Common myeloid progenitor, CD34-positive (primary cell): ENCODE measurements around the gene EIF2B2.

Experiments used
- CTCF ChIA-PET: fragments of 350-600 bp; sonication (Branson Sonifier 250); formaldehyde crosslinking; loops from one replicate; lab custom pipeline; 2021; ENCODE audit warnings: antibody characterized with exemption; lab: Charles Lee
- POLR2A ChIA-PET: fragments of 350-600 bp; sonication (Branson Sonifier 250); formaldehyde crosslinking; loops from one replicate; lab custom pipeline; 2021; ENCODE audit warnings: antibody characterized with exemption; lab: Charles Lee
- DNase-seq, 3 donors: peaks; one replicate each; pipeline versions ENCODE4 v3.0.0 to v3.0.0-alpha.2; 2013
- H3K27ac ChIP-seq, 2 experiments: 1 replicate in 1 of 2; 2 replicates in 1 of 2; pipeline ENCODE4 v1.7.0; 2013; ENCODE audit warnings: inconsistent platforms in 2 of 2, low read length in 2 of 2, mild to moderate bottlenecking in 2 of 2, low read depth in 1 of 2, moderate library complexity in 1 of 2; ENCODE audit not compliant: severe bottlenecking in 2 of 2, insufficient read depth in 1 of 2, poor library complexity in 1 of 2
- H3K27me3 ChIP-seq, 5 experiments: replicated peaks in 2 of 5; 1 replicate in 3 of 5; 2 replicates in 2 of 5; pipeline versions ENCODE4 v1.6.1 to v1.7.0; 2013; ENCODE audit warnings: low read length in 4 of 5, mild to moderate bottlenecking in 2 of 5, moderate library complexity in 2 of 5, inconsistent platforms in 1 of 5; ENCODE audit not compliant: insufficient read depth in 5 of 5, control insufficient read depth in 4 of 5
- H3K36me3 ChIP-seq, 4 experiments: 1 replicate in 2 of 4; 2 replicates in 2 of 4; pipeline versions ENCODE4 v1.6.1 to v1.7.0; 2013; ENCODE audit warnings: low read length in 3 of 4, control low read depth in 1 of 4, mild to moderate bottlenecking in 1 of 4; ENCODE audit not compliant: control insufficient read depth in 4 of 4, insufficient read depth in 4 of 4
- H3K4me1 ChIP-seq, 4 experiments: 1 replicate in 3 of 4; 2 replicates in 1 of 4; pipeline versions ENCODE4 v1.6.1 to v1.7.1; 2013; ENCODE audit warnings: low read length in 3 of 4, mild to moderate bottlenecking in 3 of 4, control low read depth in 1 of 4, inconsistent platforms in 1 of 4, moderate library complexity in 1 of 4; ENCODE audit not compliant: control insufficient read depth in 4 of 4, insufficient read depth in 4 of 4; ENCODE audit errors: control extremely low read depth in 1 of 4
- H3K4me3 ChIP-seq, 7 experiments: 1 replicate in 4 of 7; 2 replicates in 3 of 7; pipeline versions ENCODE4 v1.5.1 to v1.7.0; 2013; ENCODE audit warnings: mild to moderate bottlenecking in 7 of 7, low read length in 6 of 7, moderate library complexity in 6 of 7, inconsistent platforms in 2 of 7, low read depth in 2 of 7, control low read depth in 1 of 7; ENCODE audit not compliant: insufficient read depth in 4 of 7, control insufficient read depth in 1 of 7; ENCODE audit errors: extremely low read depth in 1 of 7
- H3K9me3 ChIP-seq, 5 experiments: 1 replicate in 4 of 5; 2 replicates in 1 of 5; pipeline versions ENCODE4 v1.6.1 to v1.7.1; 2013; ENCODE audit warnings: low read length in 4 of 5, mild to moderate bottlenecking in 2 of 5, inconsistent platforms in 1 of 5, low read depth in 1 of 5, moderate library complexity in 1 of 5; ENCODE audit not compliant: control insufficient read depth in 4 of 5, insufficient read depth in 2 of 5; ENCODE audit errors: control extremely low read depth in 1 of 5
- WGBS: methylation state at CpG from one replicate; pipeline ENCODE4 v1.1.5; 2013; ENCODE audit not compliant: insufficient coverage; 5-methylcytosine and 5-hydroxymethylcytosine counted together

Gene EIF2B2

DNA sequence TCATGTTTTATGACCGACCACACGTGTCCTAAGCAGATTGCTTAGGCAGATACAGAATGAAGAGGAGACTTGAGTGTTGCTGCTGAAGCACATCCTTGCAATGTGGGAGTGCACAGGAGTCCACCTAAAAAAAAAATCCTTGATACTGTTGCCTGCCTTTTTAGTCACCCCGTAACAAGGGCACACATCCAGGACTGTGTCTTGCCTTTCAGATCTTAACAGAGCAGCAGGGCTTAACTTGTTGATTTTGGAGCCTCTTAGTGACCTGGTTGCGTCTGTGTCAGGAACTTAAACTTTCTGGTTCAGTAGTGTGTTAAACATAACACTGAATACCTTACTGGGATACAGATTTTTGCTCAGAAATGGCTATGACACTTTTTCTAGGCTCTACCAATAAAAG, 6.5 kb downstream of the EIF2B2 start:
- peaks cover 16 to 84% (median 68%) of the 10 kb centered on the region in 4 experiments for H3K36me3 ChIP-seq
- H3K27ac ChIP-seq, result no peak overlapping the region
- WGBS, result 97% methylated on average over 3 of the region's 4 CpGs
- H3K4me3 ChIP-seq, result no peak overlapping the region
- ChIA-PET POLR2A (no interaction called here), CTCF (interaction anchor here (2.5 kb wide), 1 partner anchor 61 kb away, joined by 5 read pairs; no protein-coding TSS in a partner anchor)
- H3K27me3 ChIP-seq, result no peaks in the 10 kb centered on the region
- H3K9me3 ChIP-seq, result no peaks in the 10 kb centered on the region
- H3K4me1 ChIP-seq, result peaks cover 0 to 3% (median 1%) of the 10 kb centered on the region in 4 experiments
- DNase-seq, result no peak

DNA sequence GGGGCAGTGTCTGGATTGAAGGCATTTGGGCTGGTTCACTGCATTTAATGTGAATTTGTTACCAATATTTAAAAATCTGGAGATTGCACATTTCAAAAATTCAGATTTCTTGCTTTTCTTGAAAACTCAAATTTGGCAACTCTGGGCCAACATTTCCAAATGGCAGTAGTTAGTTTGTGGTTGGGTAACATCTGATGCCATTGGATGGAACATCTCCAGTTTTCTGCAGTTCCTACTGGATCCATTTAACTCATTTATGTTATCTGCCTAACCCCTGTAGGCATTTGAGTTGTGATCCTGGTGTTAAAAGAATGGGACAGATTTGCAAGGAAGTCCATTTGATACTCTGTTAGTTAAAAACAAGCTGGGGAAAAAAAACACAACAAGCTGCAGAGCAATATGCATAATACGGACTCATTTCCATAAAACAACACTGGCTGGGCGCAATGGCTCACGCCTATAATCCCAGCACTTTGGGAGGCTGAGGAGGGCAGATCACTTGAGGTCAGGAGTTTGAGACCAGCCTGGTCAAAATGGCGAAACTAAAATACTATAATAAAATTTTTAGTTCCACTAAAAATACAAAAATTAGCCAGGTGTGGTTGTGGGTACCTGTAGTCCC, 7.9 kb downstream of the EIF2B2 start:
- CTCF ChIA-PET, result no interaction called here
- H3K4me1 ChIP-seq, result no peaks in the 10 kb centered on the region
- no peak for DNase-seq
- H3K27me3 ChIP-seq, result no peaks in the 10 kb centered on the region
- peaks cover 16 to 89% (median 76%) of the 10 kb centered on the region in 4 experiments for H3K36me3 ChIP-seq
- no peak overlapping the region for H3K4me3 ChIP-seq
- WGBS, result 100% methylated on average over 2 of the region's 4 CpGs
- no peak overlapping the region for H3K27ac ChIP-seq
- H3K9me3 ChIP-seq, result no peaks in the 10 kb centered on the region
- POLR2A ChIA-PET, result no interaction called here

DNA sequence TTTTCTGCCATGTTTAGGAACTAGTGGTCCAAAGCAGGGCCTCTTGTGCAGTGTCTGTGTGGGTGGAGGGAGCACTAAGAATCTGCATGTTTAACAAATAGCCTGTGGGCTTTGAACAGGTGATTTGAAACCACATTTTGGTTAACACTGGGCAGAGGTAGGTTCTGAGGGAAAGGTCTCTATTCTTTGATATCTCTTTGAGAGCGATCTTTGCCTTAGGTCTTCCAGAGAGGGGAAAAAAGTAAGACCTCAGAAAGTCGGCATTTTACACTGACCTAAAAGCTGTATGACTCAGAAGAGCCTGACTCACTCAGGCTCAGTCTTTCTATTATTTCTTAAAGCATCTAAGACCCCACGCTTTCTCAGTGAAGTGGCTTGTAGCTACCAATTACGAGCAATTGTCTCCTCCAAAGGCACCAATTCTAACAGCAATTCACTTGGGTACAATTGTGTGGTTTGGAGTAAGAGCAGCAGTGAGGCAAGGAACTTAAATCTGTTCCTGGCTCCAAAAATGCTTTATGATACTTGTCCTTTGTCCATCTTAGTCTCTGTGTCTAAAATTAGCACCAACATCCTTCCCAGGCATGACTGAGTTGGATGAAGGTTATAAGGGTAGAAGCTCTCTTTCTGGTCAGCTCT, 8.8 kb downstream of the EIF2B2 start:
- no peaks in the 10 kb centered on the region for H3K4me1 ChIP-seq
- peaks cover 14 to 89% (median 75%) of the 10 kb centered on the region in 4 experiments for H3K36me3 ChIP-seq
- no peak overlapping the region for H3K27ac ChIP-seq
- ChIA-PET POLR2A (no interaction called here), CTCF (no interaction called here)
- no peaks in the 10 kb centered on the region for H3K27me3 ChIP-seq
- DNase-seq, result no peak
- H3K4me3 ChIP-seq, result no peak overlapping the region
- WGBS, result 100% methylated on average over 3 of the region's 4 CpGs
- no peaks in the 10 kb centered on the region for H3K9me3 ChIP-seq

DNA sequence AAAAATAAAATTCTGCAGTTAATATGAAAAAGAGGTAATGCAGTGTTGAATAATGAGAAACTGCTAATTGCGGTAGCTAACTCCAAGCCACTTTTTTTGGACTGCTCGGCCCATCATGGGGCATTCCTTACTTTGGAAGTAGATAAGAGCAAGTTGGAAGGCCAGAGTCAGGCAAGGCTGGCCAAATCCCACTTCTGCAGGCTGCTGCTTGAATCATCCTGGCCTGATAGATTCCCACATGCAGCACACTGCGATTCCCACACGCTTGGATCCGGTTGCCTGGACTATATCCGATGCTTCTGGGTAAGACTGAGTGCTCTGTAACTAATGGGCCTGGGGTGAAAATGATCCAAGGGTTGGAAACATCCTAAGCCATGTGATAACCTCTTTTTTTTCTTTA, 10.6 kb downstream of the EIF2B2 start:
- no peaks in the 10 kb centered on the region for H3K9me3 ChIP-seq
- no peaks in the 10 kb centered on the region for H3K27me3 ChIP-seq
- peaks cover 11 to 84% (median 70%) of the 10 kb centered on the region in 4 experiments for H3K36me3 ChIP-seq
- H3K4me3 ChIP-seq, result no peak overlapping the region
- ChIA-PET CTCF (interaction anchor here (1.0 to 1.1 kb wide), 3 partner anchors 10 to 13 kb away, joined by 3 to 4 read pairs (median 3); partner anchors contain the start of gene EIF2B2), POLR2A (no interaction called here)
- DNase-seq, result no peak
- H3K4me1 ChIP-seq, result no peaks in the 10 kb centered on the region
- WGBS, result 100% methylated on average over 2 of the region's 6 CpGs
- H3K27ac ChIP-seq, result no peak overlapping the region

DNA sequence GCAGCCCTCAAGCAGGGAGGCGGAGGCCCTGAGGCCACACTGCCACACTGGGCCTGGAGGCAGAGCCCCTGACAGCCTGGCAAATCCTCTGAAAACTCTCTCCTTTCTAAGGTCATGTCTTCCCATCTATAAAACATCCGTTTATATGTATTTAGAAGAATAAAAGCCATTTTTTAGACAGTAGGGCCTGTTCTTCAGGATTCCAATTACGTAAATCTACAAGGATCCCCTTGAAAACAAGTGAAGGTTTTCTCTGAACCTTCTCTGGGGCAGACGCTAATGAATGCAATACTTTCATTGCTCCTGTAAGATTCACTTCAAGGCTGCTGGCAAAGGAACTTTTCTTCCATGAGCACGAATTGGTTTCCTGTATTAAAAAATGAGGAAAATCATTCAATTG, 12.8 kb downstream of the EIF2B2 start:
- Histone ChIP-seq H3K36me3 (peaks cover 5 to 81% (median 65%) of the 10 kb centered on the region in 4 experiments), H3K4me3 (no peak overlapping the region), H3K9me3 (no peaks in the 10 kb centered on the region), H3K27me3 (no peaks in the 10 kb centered on the region), H3K27ac (no peak overlapping the region), H3K4me1 (no peaks in the 10 kb centered on the region)
- DNase-seq, result no peak
- CTCF ChIA-PET, result interaction anchor here (1.3 to 1.6 kb wide), 2 partner anchors 8 to 10 kb away, joined by 4 to 5 read pairs; no protein-coding TSS in a partner anchor
- 98% methylated on average over 3 of the region's 5 CpGs for WGBS
- POLR2A ChIA-PET, result no interaction called here

DNA sequence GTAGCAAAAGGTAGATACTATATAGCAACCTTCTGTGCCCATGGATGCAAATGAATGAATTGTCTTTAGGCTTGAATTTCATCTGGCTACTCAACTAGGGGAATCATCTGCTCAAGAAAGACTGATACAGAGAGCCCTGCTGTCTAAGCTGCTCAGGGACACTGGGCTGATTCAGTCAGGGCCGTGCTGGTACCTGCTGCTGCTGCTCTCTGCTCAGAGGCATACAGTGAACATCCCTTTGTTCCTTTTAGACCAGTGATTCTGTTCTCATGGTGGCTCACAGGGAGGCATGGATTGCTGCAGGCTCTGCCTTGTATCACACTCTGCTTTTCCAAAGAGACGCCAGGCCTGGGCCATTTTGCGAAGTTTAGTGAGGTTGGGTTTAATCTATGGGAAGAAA, 14.1 kb downstream of the EIF2B2 start:
- peaks cover 5 to 79% (median 58%) of the 10 kb centered on the region in 4 experiments for H3K36me3 ChIP-seq
- DNase-seq, result no peak
- POLR2A ChIA-PET, result no interaction called here
- H3K4me3 ChIP-seq, result no peak overlapping the region
- H3K27me3 ChIP-seq, result no peaks in the 10 kb centered on the region
- no peaks in the 10 kb centered on the region for H3K4me1 ChIP-seq
- no peak overlapping the region for H3K27ac ChIP-seq
- no peaks in the 10 kb centered on the region for H3K9me3 ChIP-seq
- CTCF ChIA-PET, result interaction anchor here (1.3 kb wide), 1 partner anchor 8 kb away, joined by 4 read pairs; no protein-coding TSS in a partner anchor
- WGBS, result 94% methylated on average over 2 of the region's 3 CpGs

DNA sequence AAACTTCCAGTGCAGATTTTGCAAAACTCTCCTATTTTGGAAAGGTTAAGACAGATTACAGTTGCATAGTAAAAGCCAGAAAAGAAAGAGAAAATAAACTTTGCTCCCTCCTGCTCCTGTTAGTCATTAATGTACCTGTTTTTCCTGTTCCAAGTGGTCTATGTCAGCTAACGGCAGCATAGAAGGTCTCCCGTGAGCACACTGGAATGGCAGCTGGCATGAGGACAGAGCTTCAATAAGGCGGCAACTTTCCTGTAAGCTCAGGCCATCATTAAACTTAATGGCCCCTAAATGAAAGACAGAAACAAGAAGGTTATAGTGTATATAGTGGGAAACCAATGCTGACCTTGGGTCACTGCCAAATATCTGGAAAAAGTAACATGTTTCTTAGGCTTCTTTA, 16.0 kb downstream of the EIF2B2 start:
- ChIA-PET POLR2A (no interaction called here), CTCF (interaction anchor here (0.8 to 1.4 kb wide), 7 partner anchors 12 to 57 kb away, joined by 3 to 4 read pairs (median 3); no protein-coding TSS in a partner anchor)

More for the DNA sequence above, 16.0 kb downstream of the EIF2B2 start:
- DNase-seq, result no peak
- H3K4me3 ChIP-seq, result no peak overlapping the region
- no peaks in the 10 kb centered on the region for H3K9me3 ChIP-seq
- H3K4me1 ChIP-seq, result no peaks in the 10 kb centered on the region
- H3K36me3 ChIP-seq, result peaks cover 5 to 78% (median 59%) of the 10 kb centered on the region in 4 experiments
- no peak overlapping the region for H3K27ac ChIP-seq
- 100% methylated on average over 3 of the region's 3 CpGs for WGBS
- H3K27me3 ChIP-seq, result no peaks in the 10 kb centered on the region
